Keratinocyte (primary cell): Measurements from ENCODE around the gene TLL1.

Experiments
- CTCF ChIP-seq, 3 experiments: IDR thresholded peaks in 1 of 3; conservative IDR thresholded peaks in 1 of 3; optimal IDR thresholded peaks in 1 of 3; 2 replicates in 2 of 3; 3 replicates in 1 of 3; pipeline versions ENCODE3 to v1.5.1; 2011; ENCODE audit warnings: low read length in 3 of 3, mild to moderate bottlenecking in 3 of 3, moderate library complexity in 2 of 3, control low read depth in 1 of 3, inconsistent platforms in 1 of 3; ENCODE audit not compliant: insufficient read depth in 2 of 3; ENCODE audit errors: extremely low read depth in 1 of 3
- EZH2 ChIP-seq: IDR thresholded peaks from one replicate; pipeline ENCODE4 v1.6.1; 2012; ENCODE audit warnings: inconsistent platforms, mild to moderate bottlenecking, low read length, moderate library complexity

DNA sequence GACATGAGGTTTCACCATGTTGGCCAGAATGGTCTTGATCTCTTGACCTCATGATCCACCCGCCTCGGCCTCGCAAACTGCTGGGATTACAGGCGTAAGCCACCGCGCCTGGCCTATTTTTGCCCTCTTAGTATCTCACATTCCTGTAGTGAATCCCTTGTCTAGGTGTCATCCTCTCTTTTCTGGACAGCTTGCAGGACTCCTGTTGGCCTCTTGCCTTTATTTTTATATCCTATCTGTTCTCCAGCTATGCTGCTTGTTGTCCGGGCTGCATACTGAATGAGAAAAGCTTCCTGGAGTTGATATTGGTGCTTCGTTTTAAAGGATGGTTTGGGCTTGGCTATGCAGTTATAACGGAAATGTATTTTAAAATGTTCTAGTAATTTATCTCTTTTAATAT, 148.6 kb downstream of the TLL1 start:
- TF ChIP-seq CTCF (optimal IDR thresholded peaks at IDR 0.05 in 1 of 3, IDR thresholded peaks at IDR 0.05 in 1 of 3, conservative IDR thresholded peaks at IDR 0.05 in 1 of 3; ENCODE audit: extremely low read depth in 1 of 3, insufficient read depth in 2 of 3, low read length in 3 of 3): no peak
- no peak for TF ChIP-seq EZH2
